Transverse colon (tissue), 4 donors: ENCODE results near the gene GPR21. TPM values are rescaled to one million over a fixed set of nuclear protein-coding genes. Genes with fewer than 3 reads are reported as not detected.

Experiments
- DNase-seq: peaks from one replicate; pipeline ENCODE4 v3.0.0-alpha.2; 2019
- H3K27ac ChIP-seq, 4 donors: fragments of 200-600 bp; sonication (generic); 2 replicates each; pipeline ENCODE4 v1.5.1; 2016 to 2018; ENCODE audit warnings: inconsistent platforms in 4 of 4
- H3K27me3 ChIP-seq: fragments of 200-600 bp; sonication (generic); 2 replicates; pipeline ENCODE4 v1.5.1; 2017; ENCODE audit warnings: inconsistent platforms
- H3K36me3 ChIP-seq, 4 donors: fragments of 200-600 bp; sonication (generic); 2 replicates each; pipeline ENCODE4 v1.5.1; 2017 to 2019; ENCODE audit warnings: inconsistent platforms in 4 of 4
- H3K4me1 ChIP-seq, 4 donors: fragments of 200-600 bp; sonication (generic); 2 replicates each; pipeline ENCODE4 v1.5.1; 2017 to 2020; ENCODE audit warnings: inconsistent platforms in 4 of 4
- H3K4me3 ChIP-seq, 4 donors: fragments of 200-600 bp; sonication (generic); 1 replicate in 1 of 4; 2 replicates in 3 of 4; pipeline versions ENCODE4 v1.5.1 to v1.6.1; 2017 to 2019; ENCODE audit warnings: inconsistent platforms in 4 of 4
- H3K9me3 ChIP-seq, 2 donors: fragments of 200-600 bp; sonication (generic); 2 replicates each; pipeline ENCODE4 v1.5.1; 2017 to 2019; ENCODE audit warnings: inconsistent platforms in 2 of 2
- CTCF ChIP-seq, 5 experiments: fragments of 200-600 bp in 3 of 5; fragments of 450-650 bp in 2 of 5; sonication (generic) in 3 of 5; IDR thresholded peaks; 1 replicate in 2 of 5; 2 replicates in 3 of 5; pipeline ENCODE4 v1.5.1; 2016 to 2017; ENCODE audit warnings: antibody characterized with exemption in 5 of 5, inconsistent platforms in 3 of 5, mild to moderate bottlenecking in 2 of 5, moderate library complexity in 1 of 5
- EP300 ChIP-seq: sonication (generic); formaldehyde crosslinking; IDR thresholded peaks from one replicate; pipeline ENCODE4 v1.6.1; 2017; ENCODE audit warnings: antibody characterized with exemption, low read depth
- POLR2A ChIP-seq: fragments of 450-650 bp; IDR thresholded peaks from one replicate; pipeline ENCODE4 v1.6.1; 2016; ENCODE audit warnings: antibody characterized with exemption, mild to moderate bottlenecking, moderate library complexity
- POLR2AphosphoS5 ChIP-seq, 3 donors: sonication (generic); formaldehyde crosslinking; IDR thresholded peaks; one replicate each; pipeline ENCODE4 v1.6.1; 2016; ENCODE audit warnings: antibody characterized with exemption in 3 of 3
- WGBS, 2 donors: methylation state at CpG; one replicate each; pipeline ENCODE4 v1.1.5; 2018; ENCODE audit warnings: low coverage in 1 of 2; 5-methylcytosine and 5-hydroxymethylcytosine counted together
- in situ Hi-C, 4 donors: fragments of 200-750 bp; cut with MboI; loops; one replicate each; pipeline versions ENCODE4 v1.15.0 to v1.15.1; 2017; ENCODE audit warnings: low sequenced_read_pairs in 3 of 4, low pct_ligation_motif_present in 1 of 4, low pct_unique_long_range_greater_than_20kb in 1 of 4
- intact Hi-C: fragments of 100-400 bp; cut with DNase I; formaldehyde crosslinking; loops from one replicate; pipeline ENCODE4 v1.15.1; 2023; ENCODE audit warnings: low total_unique reads
- total RNA-seq, 4 donors: library from RNA; depleted of rRNA; stranded (reverse); fragments of >200 nt; gene quantifications; one replicate each; pipeline ENCODE4 v1.1.0, GENCODE V29; 2016

GPR21 gene
- total RNA-seq, 4 donors from 2014 or later, result 3.0 TPM; not detected in 3

GRCh38 chr9:123020796-123021195, 12.7 kb upstream of the GPR21 start:
- DNase-seq, result no peak
- in situ Hi-C loops, result no loop called here
- no peak for TF ChIP-seq EP300
- Histone ChIP-seq H3K4me3 (no peak overlapping the region), H3K4me1 (no peaks in the 10 kb centered on the region), H3K36me3 (peaks cover 0 to 55% (median 25%) of the 10 kb centered on the region in 4 donors), H3K27ac (no peak overlapping the region), H3K9me3 (no peaks in the 10 kb centered on the region), H3K27me3 (no peaks in the 10 kb centered on the region)
- 76 to 82% methylated on average over 2 of the region's 2 CpGs for WGBS, 2 donors
- intact Hi-C loops, result no loop called here

GRCh38 chr9:123026425-123026824, 7.0 kb upstream of the GPR21 start:
- Histone ChIP-seq H3K4me1 (peaks cover 0 to 13% (median 1%) of the 10 kb centered on the region in 4 donors), H3K27ac (no peak overlapping the region), H3K36me3 (peaks cover 0 to 30% (median 15%) of the 10 kb centered on the region in 4 donors), H3K4me3 (no peak overlapping the region), H3K27me3 (no peaks in the 10 kb centered on the region), H3K9me3 (no peaks in the 10 kb centered on the region)
- WGBS, 2 donors, result 97 to 100% methylated on average over 1 of the region's 1 CpG
- intact Hi-C loops (no loop called here), in situ Hi-C loops (no loop called here)
- TF ChIP-seq POLR2A, result no peak
- no peak for TF ChIP-seq CTCF (IDR thresholded peaks at IDR 0.05)
- no peak for TF ChIP-seq POLR2AphosphoS5 (IDR thresholded peaks at IDR 0.05)
- TF ChIP-seq EP300, result no peak
- DNase-seq, result no peak

GRCh38 chr9:123027517-123027916, 6.0 kb upstream of the GPR21 start:
- Histone ChIP-seq H3K27ac (no peak overlapping the region), H3K4me1 (peaks cover 0 to 13% (median 1%) of the 10 kb centered on the region in 4 donors), H3K9me3 (no peaks in the 10 kb centered on the region), H3K27me3 (no peaks in the 10 kb centered on the region), H3K36me3 (peaks cover 0 to 24% (median 9%) of the 10 kb centered on the region in 4 donors), H3K4me3 (no peak overlapping the region)
- in situ Hi-C loops (no loop called here), intact Hi-C loops (no loop called here)
- WGBS, 2 donors, result 54 to 74% methylated on average over 3 of the region's 3 CpGs
- TF ChIP-seq EP300 (no peak), POLR2A (no peak), CTCF (IDR thresholded peaks at IDR 0.05) (no peak), POLR2AphosphoS5 (IDR thresholded peaks at IDR 0.05) (no peak)
- no peak for DNase-seq

- intact Hi-C loops, result no loop called here
- Histone ChIP-seq H3K9me3 (no peaks in the 10 kb centered on the region), H3K4me3 (no peak overlapping the region), H3K36me3 (peaks cover 0 to 18% (median 7%) of the 10 kb centered on the region in 4 donors), H3K27me3 (no peaks in the 10 kb centered on the region), H3K27ac (no peak overlapping the region), H3K4me1 (peaks cover 0 to 17% (median 1%) of the 10 kb centered on the region in 4 donors)
- in situ Hi-C loops, result no loop called here
- DNase-seq, result no peak
- TF ChIP-seq POLR2AphosphoS5 (IDR thresholded peaks at IDR 0.05) (no peak), EP300 (no peak), POLR2A (no peak), CTCF (IDR thresholded peaks at IDR 0.05) (no peak)
These were observed 5.3 kb upstream of the GPR21 start for GRCh38 chr9:123028136-123028535.

GRCh38 chr9:123028973-123029372, 4.5 kb upstream of the GPR21 start:
- in situ Hi-C loops, result no loop called here
- peaks cover 0 to 9% (median 3%) of the 10 kb centered on the region in 4 donors for H3K36me3 ChIP-seq
- WGBS, 2 donors, result 100% methylated on average over 3 of the region's 3 CpGs
- TF ChIP-seq POLR2AphosphoS5 (IDR thresholded peaks at IDR 0.05) (no peak), CTCF (IDR thresholded peaks at IDR 0.05) (no peak), EP300 (no peak), POLR2A (no peak)
- DNase-seq, result no peak
- intact Hi-C loops, result no loop called here
- H3K27me3 ChIP-seq, result no peaks in the 10 kb centered on the region
- H3K4me1 ChIP-seq, result peaks cover 0 to 19% (median 1%) of the 10 kb centered on the region in 4 donors
- H3K4me3 ChIP-seq, result no peak overlapping the region
- H3K27ac ChIP-seq, result no peak overlapping the region
- H3K9me3 ChIP-seq, result no peaks in the 10 kb centered on the region
